C4-2B (cell line): ENCODE data around the gene RNF212B.
"Not testable (repeated sequence)": the region's sequence is repeated elsewhere in the genome, so short reads cannot be mapped to it uniquely, and the experiment has no call there.

Experiments used
- ZFX ChIP-seq: fragments of 450-650 bp; IDR thresholded peaks from 2 replicates; pipeline ENCODE4 v1.6.1; 2017
- TF ChIP-seq, protein P1 (sequence below): fragments of 450-650 bp; conservative IDR thresholded peaks from 2 replicates; pipeline ENCODE4 v1.5.1; 2017; ENCODE audit warnings: mild to moderate bottlenecking

DNA sequence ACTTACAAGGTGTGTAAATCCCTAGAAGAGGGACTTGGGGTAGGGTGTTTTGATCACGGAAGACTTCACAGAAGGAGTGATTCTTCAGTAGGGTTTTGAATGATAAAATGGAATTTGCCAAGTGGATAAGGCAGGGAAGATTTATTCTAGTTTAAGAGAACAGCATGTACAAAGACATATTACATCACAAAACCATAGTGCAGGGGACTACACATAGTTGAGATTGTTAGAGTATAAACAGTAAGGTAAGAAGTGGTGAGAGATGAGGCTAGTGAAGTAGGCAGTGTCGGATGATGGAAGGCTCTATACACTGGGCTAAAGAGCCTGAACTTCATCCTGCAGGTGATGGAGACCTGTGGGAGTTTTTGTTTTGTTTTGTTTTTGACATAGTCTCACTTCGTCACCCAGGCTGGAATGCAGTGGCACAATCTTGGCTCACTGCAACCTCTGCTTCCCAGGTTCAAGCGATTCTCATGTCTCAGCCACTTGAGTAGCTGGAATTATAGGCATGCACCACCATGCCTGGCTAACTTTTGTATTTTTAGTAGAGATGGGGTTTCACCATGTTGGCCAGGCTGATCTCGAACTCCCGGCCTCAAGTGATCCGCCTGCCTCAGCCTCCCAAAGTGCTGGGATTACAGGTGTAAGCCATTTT is 3.5 kb downstream of the RNF212B start:
- TF ChIP-seq, protein P1, sequence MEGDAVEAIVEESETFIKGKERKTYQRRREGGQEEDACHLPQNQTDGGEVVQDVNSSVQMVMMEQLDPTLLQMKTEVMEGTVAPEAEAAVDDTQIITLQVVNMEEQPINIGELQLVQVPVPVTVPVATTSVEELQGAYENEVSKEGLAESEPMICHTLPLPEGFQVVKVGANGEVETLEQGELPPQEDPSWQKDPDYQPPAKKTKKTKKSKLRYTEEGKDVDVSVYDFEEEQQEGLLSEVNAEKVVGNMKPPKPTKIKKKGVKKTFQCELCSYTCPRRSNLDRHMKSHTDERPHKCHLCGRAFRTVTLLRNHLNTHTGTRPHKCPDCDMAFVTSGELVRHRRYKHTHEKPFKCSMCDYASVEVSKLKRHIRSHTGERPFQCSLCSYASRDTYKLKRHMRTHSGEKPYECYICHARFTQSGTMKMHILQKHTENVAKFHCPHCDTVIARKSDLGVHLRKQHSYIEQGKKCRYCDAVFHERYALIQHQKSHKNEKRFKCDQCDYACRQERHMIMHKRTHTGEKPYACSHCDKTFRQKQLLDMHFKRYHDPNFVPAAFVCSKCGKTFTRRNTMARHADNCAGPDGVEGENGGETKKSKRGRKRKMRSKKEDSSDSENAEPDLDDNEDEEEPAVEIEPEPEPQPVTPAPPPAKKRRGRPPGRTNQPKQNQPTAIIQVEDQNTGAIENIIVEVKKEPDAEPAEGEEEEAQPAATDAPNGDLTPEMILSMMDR, result not testable (repeated sequence)
- TF ChIP-seq ZFX, result not testable (repeated sequence)
